ENCODE results near the gene STT3A. TPM values are rescaled to one million over a fixed set of nuclear protein-coding genes. Genes with fewer than 3 reads are reported as not detected.
"Not testable (repeated sequence)": the region's sequence is repeated elsewhere in the genome, so short reads cannot be mapped to it uniquely, and the experiment has no call there.

The STT3A gene
- total and polyA plus RNA-seq, 2 experiments from 2014 or later = 91.7 to 156 TPM

DNA sequence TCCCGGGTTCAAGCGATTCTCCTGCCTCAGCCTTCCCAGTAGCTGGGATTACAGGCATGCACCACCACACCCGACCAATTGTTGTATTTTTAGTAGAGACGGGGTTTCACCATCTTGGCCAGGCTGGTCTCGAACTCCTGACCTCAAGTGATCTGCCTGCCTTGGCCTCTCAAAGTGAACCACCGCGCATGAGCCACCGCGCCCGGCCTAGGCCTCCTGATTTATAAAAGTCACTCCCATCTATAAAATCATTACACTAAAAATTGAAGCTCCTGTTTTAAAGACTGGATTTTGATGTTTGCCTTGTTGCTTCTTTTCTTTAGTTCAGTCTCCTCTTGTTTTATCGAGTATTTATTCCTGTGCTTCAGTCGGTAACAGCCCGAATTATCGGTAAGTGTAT, 15.5 kb upstream of the STT3A start:
- not testable (repeated sequence) for DNase-seq (ENCODE audit: low spot score); ATAC-seq; H3K4me1 ChIP-seq (ENCODE audit: insufficient read depth); H3K4me3 ChIP-seq; H3K27ac ChIP-seq (ENCODE audit: low read depth); H3K4me2 ChIP-seq; H3K4me1 Mint-ChIP-seq; H3K27me3 Mint-ChIP-seq (ENCODE audit: insufficient read depth, low read depth, poor library complexity); H2AFZ ChIP-seq; H3K9me3 Mint-ChIP-seq; H3K79me2 ChIP-seq (replicated peaks; ENCODE audit: insufficient read depth); H3K9me2 ChIP-seq (ENCODE audit: insufficient read depth); H3F3A ChIP-seq (replicated peaks; ENCODE audit: low read depth); H3K4me3 Mint-ChIP-seq; H3K27me3 ChIP-seq (ENCODE audit: insufficient read depth); H3K27ac Mint-ChIP-seq
- H4K20me1 ChIP-seq (replicated peaks; ENCODE audit: insufficient read depth) = peaks cover 10% of the 10 kb centered on the region; the same call in 1 of the 2 replicates
- H3K36me3 Mint-ChIP-seq (ENCODE audit: low read depth) = peaks cover 74% of the 10 kb centered on the region
- H3K36me3 ChIP-seq (ENCODE audit: insufficient read depth) = peaks cover 79% of the 10 kb centered on the region

DNA sequence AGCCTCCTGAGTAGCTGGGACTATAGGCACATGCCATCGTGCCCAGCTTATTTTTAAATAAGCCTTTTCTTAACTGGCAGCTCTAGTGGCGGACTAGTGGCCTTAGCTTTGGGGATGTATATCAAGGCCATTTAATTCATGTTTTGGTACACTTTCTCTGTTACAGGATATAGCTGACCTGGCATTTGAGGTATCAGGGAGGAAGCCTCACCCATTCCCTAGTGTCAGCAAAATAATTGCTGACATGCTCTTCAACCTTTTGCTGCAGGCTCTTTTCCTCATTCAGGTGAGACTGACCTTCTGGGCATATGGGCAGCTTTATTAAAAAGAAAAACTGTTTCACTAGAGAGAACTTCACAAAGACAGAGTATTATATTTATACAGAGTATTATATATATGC, 13.9 kb upstream of the STT3A start:
- H3K4me3 ChIP-seq = no peak overlapping the region
- H3K9me2 ChIP-seq (ENCODE audit: insufficient read depth) = no peaks in the 10 kb centered on the region
- H3F3A ChIP-seq (replicated peaks; ENCODE audit: low read depth) = no peaks in the 10 kb centered on the region
- H3K4me2 ChIP-seq = no peak overlapping the region
- peaks cover 3% of the 10 kb centered on the region for H3K27me3 Mint-ChIP-seq (ENCODE audit: insufficient read depth, low read depth, poor library complexity)
- peaks cover 77% of the 10 kb centered on the region for H3K36me3 Mint-ChIP-seq (ENCODE audit: low read depth)
- DNase-seq (ENCODE audit: low spot score) = no peak
- H3K27ac ChIP-seq (ENCODE audit: low read depth) = no peak overlapping the region
- no peaks in the 10 kb centered on the region for H3K4me1 Mint-ChIP-seq
- ATAC-seq = no peak
- no peaks in the 10 kb centered on the region for H3K27me3 ChIP-seq (ENCODE audit: insufficient read depth)
- H3K36me3 ChIP-seq (ENCODE audit: insufficient read depth) = peaks cover 82% of the 10 kb centered on the region
- peaks cover 10% of the 10 kb centered on the region; the same call in 1 of the 2 replicates for H4K20me1 ChIP-seq (replicated peaks; ENCODE audit: insufficient read depth)
- H3K27ac Mint-ChIP-seq = no peak overlapping the region
- no peaks in the 10 kb centered on the region for H3K9me3 Mint-ChIP-seq
- no peaks in the 10 kb centered on the region for H3K79me2 ChIP-seq (replicated peaks; ENCODE audit: insufficient read depth)
- no peaks in the 10 kb centered on the region for H3K4me1 ChIP-seq (ENCODE audit: insufficient read depth)
- H3K4me3 Mint-ChIP-seq = no peak overlapping the region
- H2AFZ ChIP-seq = no peak overlapping the region
- TF ChIP-seq, protein P1, sequence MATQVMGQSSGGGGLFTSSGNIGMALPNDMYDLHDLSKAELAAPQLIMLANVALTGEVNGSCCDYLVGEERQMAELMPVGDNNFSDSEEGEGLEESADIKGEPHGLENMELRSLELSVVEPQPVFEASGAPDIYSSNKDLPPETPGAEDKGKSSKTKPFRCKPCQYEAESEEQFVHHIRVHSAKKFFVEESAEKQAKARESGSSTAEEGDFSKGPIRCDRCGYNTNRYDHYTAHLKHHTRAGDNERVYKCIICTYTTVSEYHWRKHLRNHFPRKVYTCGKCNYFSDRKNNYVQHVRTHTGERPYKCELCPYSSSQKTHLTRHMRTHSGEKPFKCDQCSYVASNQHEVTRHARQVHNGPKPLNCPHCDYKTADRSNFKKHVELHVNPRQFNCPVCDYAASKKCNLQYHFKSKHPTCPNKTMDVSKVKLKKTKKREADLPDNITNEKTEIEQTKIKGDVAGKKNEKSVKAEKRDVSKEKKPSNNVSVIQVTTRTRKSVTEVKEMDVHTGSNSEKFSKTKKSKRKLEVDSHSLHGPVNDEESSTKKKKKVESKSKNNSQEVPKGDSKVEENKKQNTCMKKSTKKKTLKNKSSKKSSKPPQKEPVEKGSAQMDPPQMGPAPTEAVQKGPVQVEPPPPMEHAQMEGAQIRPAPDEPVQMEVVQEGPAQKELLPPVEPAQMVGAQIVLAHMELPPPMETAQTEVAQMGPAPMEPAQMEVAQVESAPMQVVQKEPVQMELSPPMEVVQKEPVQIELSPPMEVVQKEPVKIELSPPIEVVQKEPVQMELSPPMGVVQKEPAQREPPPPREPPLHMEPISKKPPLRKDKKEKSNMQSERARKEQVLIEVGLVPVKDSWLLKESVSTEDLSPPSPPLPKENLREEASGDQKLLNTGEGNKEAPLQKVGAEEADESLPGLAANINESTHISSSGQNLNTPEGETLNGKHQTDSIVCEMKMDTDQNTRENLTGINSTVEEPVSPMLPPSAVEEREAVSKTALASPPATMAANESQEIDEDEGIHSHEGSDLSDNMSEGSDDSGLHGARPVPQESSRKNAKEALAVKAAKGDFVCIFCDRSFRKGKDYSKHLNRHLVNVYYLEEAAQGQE (IDR thresholded peaks at IDR 0.05; ENCODE audit: unreplicated experiment) = no peak
- TF ChIP-seq CREB1 (CRISPR knock-in tag; IDR thresholded peaks at IDR 0.05; ENCODE audit: low read depth) (no peak), STAT1 (IDR thresholded peaks at IDR 0.05; ENCODE audit: unreplicated experiment) (no peak), NANOG (IDR thresholded peaks at IDR 0.05; ENCODE audit: borderline replicate concordance) (no peak), JUNB (IDR thresholded peaks at IDR 0.05; ENCODE audit: unreplicated experiment) (no peak), EZH2phosphoT487 (IDR thresholded peaks at IDR 0.05; ENCODE audit: unreplicated experiment) (no peak), POLR2AphosphoS5 (IDR thresholded peaks at IDR 0.05; ENCODE audit: low read depth) (no peak), ZNF331 (CRISPR knock-in tag; IDR thresholded peaks at IDR 0.05; ENCODE audit: low read depth) (no peak)
- TF ChIP-seq, protein P2, sequence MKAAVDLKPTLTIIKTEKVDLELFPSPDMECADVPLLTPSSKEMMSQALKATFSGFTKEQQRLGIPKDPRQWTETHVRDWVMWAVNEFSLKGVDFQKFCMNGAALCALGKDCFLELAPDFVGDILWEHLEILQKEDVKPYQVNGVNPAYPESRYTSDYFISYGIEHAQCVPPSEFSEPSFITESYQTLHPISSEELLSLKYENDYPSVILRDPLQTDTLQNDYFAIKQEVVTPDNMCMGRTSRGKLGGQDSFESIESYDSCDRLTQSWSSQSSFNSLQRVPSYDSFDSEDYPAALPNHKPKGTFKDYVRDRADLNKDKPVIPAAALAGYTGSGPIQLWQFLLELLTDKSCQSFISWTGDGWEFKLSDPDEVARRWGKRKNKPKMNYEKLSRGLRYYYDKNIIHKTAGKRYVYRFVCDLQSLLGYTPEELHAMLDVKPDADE (IDR thresholded peaks at IDR 0.05) = no peak
- TF ChIP-seq, protein P3, sequence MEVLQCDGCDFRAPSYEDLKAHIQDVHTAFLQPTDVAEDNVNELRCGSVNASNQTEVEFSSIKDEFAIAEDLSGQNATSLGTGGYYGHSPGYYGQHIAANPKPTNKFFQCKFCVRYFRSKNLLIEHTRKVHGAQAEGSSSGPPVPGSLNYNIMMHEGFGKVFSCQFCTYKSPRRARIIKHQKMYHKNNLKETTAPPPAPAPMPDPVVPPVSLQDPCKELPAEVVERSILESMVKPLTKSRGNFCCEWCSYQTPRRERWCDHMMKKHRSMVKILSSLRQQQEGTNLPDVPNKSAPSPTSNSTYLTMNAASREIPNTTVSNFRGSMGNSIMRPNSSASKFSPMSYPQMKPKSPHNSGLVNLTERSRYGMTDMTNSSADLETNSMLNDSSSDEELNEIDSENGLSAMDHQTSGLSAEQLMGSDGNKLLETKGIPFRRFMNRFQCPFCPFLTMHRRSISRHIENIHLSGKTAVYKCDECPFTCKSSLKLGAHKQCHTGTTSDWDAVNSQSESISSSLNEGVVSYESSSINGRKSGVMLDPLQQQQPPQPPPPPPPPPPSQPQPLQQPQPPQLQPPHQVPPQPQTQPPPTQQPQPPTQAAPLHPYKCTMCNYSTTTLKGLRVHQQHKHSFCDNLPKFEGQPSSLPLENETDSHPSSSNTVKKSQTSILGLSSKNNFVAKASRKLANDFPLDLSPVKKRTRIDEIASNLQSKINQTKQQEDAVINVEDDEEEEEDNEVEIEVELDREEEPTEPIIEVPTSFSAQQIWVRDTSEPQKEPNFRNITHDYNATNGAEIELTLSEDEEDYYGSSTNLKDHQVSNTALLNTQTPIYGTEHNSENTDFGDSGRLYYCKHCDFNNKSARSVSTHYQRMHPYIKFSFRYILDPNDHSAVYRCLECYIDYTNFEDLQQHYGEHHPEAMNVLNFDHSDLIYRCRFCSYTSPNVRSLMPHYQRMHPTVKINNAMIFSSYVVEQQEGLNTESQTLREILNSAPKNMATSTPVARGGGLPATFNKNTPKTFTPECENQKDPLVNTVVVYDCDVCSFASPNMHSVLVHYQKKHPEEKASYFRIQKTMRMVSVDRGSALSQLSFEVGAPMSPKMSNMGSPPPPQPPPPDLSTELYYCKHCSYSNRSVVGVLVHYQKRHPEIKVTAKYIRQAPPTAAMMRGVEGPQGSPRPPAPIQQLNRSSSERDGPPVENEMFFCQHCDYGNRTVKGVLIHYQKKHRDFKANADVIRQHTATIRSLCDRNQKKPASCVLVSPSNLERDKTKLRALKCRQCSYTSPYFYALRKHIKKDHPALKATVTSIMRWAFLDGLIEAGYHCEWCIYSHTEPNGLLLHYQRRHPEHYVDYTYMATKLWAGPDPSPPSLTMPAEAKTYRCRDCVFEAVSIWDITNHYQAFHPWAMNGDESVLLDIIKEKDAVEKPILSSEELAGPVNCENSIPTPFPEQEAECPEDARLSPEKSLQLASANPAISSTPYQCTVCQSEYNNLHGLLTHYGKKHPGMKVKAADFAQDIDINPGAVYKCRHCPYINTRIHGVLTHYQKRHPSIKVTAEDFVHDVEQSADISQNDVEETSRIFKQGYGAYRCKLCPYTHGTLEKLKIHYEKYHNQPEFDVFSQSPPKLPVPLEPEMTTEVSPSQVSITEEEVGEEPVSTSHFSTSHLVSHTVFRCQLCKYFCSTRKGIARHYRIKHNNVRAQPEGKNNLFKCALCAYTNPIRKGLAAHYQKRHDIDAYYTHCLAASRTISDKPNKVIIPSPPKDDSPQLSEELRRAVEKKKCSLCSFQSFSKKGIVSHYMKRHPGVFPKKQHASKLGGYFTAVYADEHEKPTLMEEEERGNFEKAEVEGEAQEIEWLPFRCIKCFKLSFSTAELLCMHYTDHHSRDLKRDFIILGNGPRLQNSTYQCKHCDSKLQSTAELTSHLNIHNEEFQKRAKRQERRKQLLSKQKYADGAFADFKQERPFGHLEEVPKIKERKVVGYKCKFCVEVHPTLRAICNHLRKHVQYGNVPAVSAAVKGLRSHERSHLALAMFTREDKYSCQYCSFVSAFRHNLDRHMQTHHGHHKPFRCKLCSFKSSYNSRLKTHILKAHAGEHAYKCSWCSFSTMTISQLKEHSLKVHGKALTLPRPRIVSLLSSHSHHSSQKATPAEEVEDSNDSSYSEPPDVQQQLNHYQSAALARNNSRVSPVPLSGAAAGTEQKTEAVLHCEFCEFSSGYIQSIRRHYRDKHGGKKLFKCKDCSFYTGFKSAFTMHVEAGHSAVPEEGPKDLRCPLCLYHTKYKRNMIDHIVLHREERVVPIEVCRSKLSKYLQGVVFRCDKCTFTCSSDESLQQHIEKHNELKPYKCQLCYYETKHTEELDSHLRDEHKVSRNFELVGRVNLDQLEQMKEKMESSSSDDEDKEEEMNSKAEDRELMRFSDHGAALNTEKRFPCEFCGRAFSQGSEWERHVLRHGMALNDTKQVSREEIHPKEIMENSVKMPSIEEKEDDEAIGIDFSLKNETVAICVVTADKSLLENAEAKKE (CRISPR knock-in tag; IDR thresholded peaks at IDR 0.05) = no peak

Measured in GM23338 (cell line).